PFSK-1 (cell line): Measurements from ENCODE around the gene PPP2R5C.

Experiments
- FOXP2 ChIP-seq: optimal IDR thresholded peaks from 2 replicates; pipeline ENCODE3; 2011; ENCODE audit warnings: borderline replicate concordance, control low read depth, inconsistent platforms; ENCODE audit not compliant: insufficient read depth; ENCODE audit errors: extremely low read length, extremely low read depth
- POLR2AphosphoS5 ChIP-seq: IDR thresholded peaks from 2 replicates; pipeline ENCODE4 v1.6.1; 2012; ENCODE audit warnings: low read depth, mild to moderate bottlenecking, control low read depth, low read length, moderate library complexity
- REST ChIP-seq, 2 experiments: IDR thresholded peaks; 2 replicates each; pipeline versions ENCODE4 v1.6.1 to v1.8.0; 2011 to 2012; ENCODE audit warnings: low read depth in 2 of 2, low read length in 2 of 2, control low read depth in 1 of 2, inconsistent platforms in 1 of 2, mild to moderate bottlenecking in 1 of 2, moderate library complexity in 1 of 2; ENCODE audit not compliant: insufficient read depth in 1 of 2
- SIN3A ChIP-seq: IDR thresholded peaks from 2 replicates; pipeline ENCODE4 v1.6.1; 2012; ENCODE audit warnings: mild to moderate bottlenecking, low read length, moderate library complexity, borderline replicate concordance; ENCODE audit not compliant: insufficient read depth
- TAF1 ChIP-seq: IDR thresholded peaks from 2 replicates; pipeline ENCODE4 v1.6.1; 2012; ENCODE audit warnings: low read length, control low read depth, borderline replicate concordance; ENCODE audit not compliant: insufficient read depth

Gene PPP2R5C

GRCh38 chr14:101823511-101824120 lies 62.1 kb downstream of the PPP2R5C start:
- TF ChIP-seq FOXP2 (no peak), POLR2AphosphoS5 (no peak), TAF1 (no peak), REST (IDR thresholded peaks at IDR 0.05; ENCODE audit: insufficient read depth in 1 of 2, low read depth in 2 of 2, low read length in 2 of 2) (no peak), SIN3A (no peak)

GRCh38 chr14:101824339-101824727 lies 62.8 kb downstream of the PPP2R5C start:
- TF ChIP-seq FOXP2 (no peak), REST (IDR thresholded peaks at IDR 0.05; ENCODE audit: insufficient read depth in 1 of 2, low read depth in 2 of 2, low read length in 2 of 2) (no peak), SIN3A (no peak), TAF1 (no peak), POLR2AphosphoS5 (no peak)

- no peak for TF ChIP-seq TAF1
- no peak for TF ChIP-seq SIN3A
- TF ChIP-seq POLR2AphosphoS5, result no peak
- TF ChIP-seq REST (IDR thresholded peaks at IDR 0.05; ENCODE audit: insufficient read depth in 1 of 2, low read depth in 2 of 2, low read length in 2 of 2), result no peak
- TF ChIP-seq FOXP2, result no peak
Observed at GRCh38 chr14:101825797-101826196, 64.3 kb downstream of the PPP2R5C start.

- TF ChIP-seq REST (IDR thresholded peaks at IDR 0.05; ENCODE audit: insufficient read depth in 1 of 2, low read depth in 2 of 2, low read length in 2 of 2) (no peak), SIN3A (no peak), TAF1 (no peak), POLR2AphosphoS5 (no peak), FOXP2 (no peak)
Observed at GRCh38 chr14:101826351-101826750, 64.8 kb downstream of the PPP2R5C start.

- no peak for TF ChIP-seq POLR2AphosphoS5
- no peak for TF ChIP-seq FOXP2
- TF ChIP-seq REST (IDR thresholded peaks at IDR 0.05; ENCODE audit: insufficient read depth in 1 of 2, low read depth in 2 of 2, low read length in 2 of 2), result no peak
- no peak for TF ChIP-seq TAF1
- TF ChIP-seq SIN3A, result no peak
Observed at GRCh38 chr14:101827286-101827685, 65.8 kb downstream of the PPP2R5C start.
